ENCODE measurements around the gene SHOC2. TPM values are rescaled to one million over a fixed set of nuclear protein-coding genes. Genes with fewer than 3 reads are reported as not detected.

SHOC2 gene
- total and polyA plus RNA-seq, 9 donors, result 23.6 to 32.0 (median 28.3) TPM

- Histone ChIP-seq H3K4me3 (ENCODE audit: low read length) (no peak overlapping the region), H3K9me3 (replicated peaks; ENCODE audit: control insufficient read depth, low read depth, low read length) (no peaks in the 10 kb centered on the region), H3K36me3 (ENCODE audit: control insufficient read depth, insufficient read depth, low read length) (peaks cover 13% of the 10 kb centered on the region), H3K27ac (ENCODE audit: low read length) (no peak overlapping the region), H3K4me1 (ENCODE audit: control insufficient read depth, insufficient read depth, low read length) (peaks cover 2% of the 10 kb centered on the region), H3K27me3 (ENCODE audit: control insufficient read depth, insufficient read depth, low read length) (no peaks in the 10 kb centered on the region)
- WGBS (ENCODE audit: insufficient coverage), result 67% methylated on average over 2 of the region's 3 CpGs
- DNase-seq, result no peak
These were observed 39.4 kb upstream of the SHOC2 start for GRCh38 chr10:110880012-110880411.

- peaks cover 14% of the 10 kb centered on the region for H3K36me3 ChIP-seq (ENCODE audit: control insufficient read depth, insufficient read depth, low read length)
- no peak for DNase-seq
These were observed 38.2 kb upstream of the SHOC2 start for GRCh38 chr10:110881247-110881646.

GRCh38 chr10:110881905-110882304, 37.5 kb upstream of the SHOC2 start:
- no peak for DNase-seq
- H3K4me3 ChIP-seq (ENCODE audit: low read length), result no peak overlapping the region
- H3K36me3 ChIP-seq (ENCODE audit: control insufficient read depth, insufficient read depth, low read length), result peaks cover 14% of the 10 kb centered on the region
- no peak overlapping the region for H3K27ac ChIP-seq (ENCODE audit: low read length)
- H3K27me3 ChIP-seq (ENCODE audit: control insufficient read depth, insufficient read depth, low read length), result no peaks in the 10 kb centered on the region
- no CpG with 5 or more reads among the region's 4 CpGs for WGBS (ENCODE audit: insufficient coverage)
- H3K4me1 ChIP-seq (ENCODE audit: control insufficient read depth, insufficient read depth, low read length), result no peaks in the 10 kb centered on the region
- no peaks in the 10 kb centered on the region for H3K9me3 ChIP-seq (replicated peaks; ENCODE audit: control insufficient read depth, low read depth, low read length)

More at GRCh38 chr10:110881247-110881646, 38.2 kb upstream of the SHOC2 start:
- no peaks in the 10 kb centered on the region for H3K27me3 ChIP-seq (ENCODE audit: control insufficient read depth, insufficient read depth, low read length)
- H3K4me1 ChIP-seq (ENCODE audit: control insufficient read depth, insufficient read depth, low read length), result no peaks in the 10 kb centered on the region
- H3K9me3 ChIP-seq (replicated peaks; ENCODE audit: control insufficient read depth, low read depth, low read length), result no peaks in the 10 kb centered on the region
- no peak overlapping the region for H3K4me3 ChIP-seq (ENCODE audit: low read length)
- H3K27ac ChIP-seq (ENCODE audit: low read length), result no peak overlapping the region
- WGBS (ENCODE audit: insufficient coverage), result 96% methylated on average over 7 of the region's 9 CpGs

GRCh38 chr10:110883924-110884323, 35.5 kb upstream of the SHOC2 start:
- no peak overlapping the region for H3K27ac ChIP-seq (ENCODE audit: low read length)
- H3K36me3 ChIP-seq (ENCODE audit: control insufficient read depth, insufficient read depth, low read length), result peaks cover 13% of the 10 kb centered on the region
- H3K27me3 ChIP-seq (ENCODE audit: control insufficient read depth, insufficient read depth, low read length), result no peaks in the 10 kb centered on the region
- no peaks in the 10 kb centered on the region for H3K9me3 ChIP-seq (replicated peaks; ENCODE audit: control insufficient read depth, low read depth, low read length)
- DNase-seq, result no peak
- no peaks in the 10 kb centered on the region for H3K4me1 ChIP-seq (ENCODE audit: control insufficient read depth, insufficient read depth, low read length)
- H3K4me3 ChIP-seq (ENCODE audit: low read length), result no peak overlapping the region
- WGBS (ENCODE audit: insufficient coverage), result 89% methylated on average over 5 of the region's 10 CpGs

GRCh38 chr10:110885932-110886674, 33.3 kb upstream of the SHOC2 start:
- WGBS (ENCODE audit: insufficient coverage), result 90% methylated on average over 1 of the region's 5 CpGs
- H3K36me3 ChIP-seq (ENCODE audit: control insufficient read depth, insufficient read depth, low read length), result peaks cover 18% of the 10 kb centered on the region
- H3K4me3 ChIP-seq (ENCODE audit: low read length), result no peak overlapping the region
- no peaks in the 10 kb centered on the region for H3K4me1 ChIP-seq (ENCODE audit: control insufficient read depth, insufficient read depth, low read length)
- H3K27ac ChIP-seq (ENCODE audit: low read length), result no peak overlapping the region
- DNase-seq, result no peak
- H3K9me3 ChIP-seq (replicated peaks; ENCODE audit: control insufficient read depth, low read depth, low read length), result no peaks in the 10 kb centered on the region
- H3K27me3 ChIP-seq (ENCODE audit: control insufficient read depth, insufficient read depth, low read length), result no peaks in the 10 kb centered on the region

GRCh38 chr10:110887560-110887959, 31.8 kb upstream of the SHOC2 start:
- Histone ChIP-seq H3K4me1 (ENCODE audit: control insufficient read depth, insufficient read depth, low read length) (no peaks in the 10 kb centered on the region), H3K36me3 (ENCODE audit: control insufficient read depth, insufficient read depth, low read length) (peaks cover 17% of the 10 kb centered on the region), H3K27me3 (ENCODE audit: control insufficient read depth, insufficient read depth, low read length) (no peaks in the 10 kb centered on the region), H3K4me3 (ENCODE audit: low read length) (no peak overlapping the region), H3K27ac (ENCODE audit: low read length) (no peak overlapping the region), H3K9me3 (replicated peaks; ENCODE audit: control insufficient read depth, low read depth, low read length) (no peaks in the 10 kb centered on the region)
- no peak for DNase-seq
- WGBS (ENCODE audit: insufficient coverage), result no CpG with 5 or more reads among the region's 1 CpG

GRCh38 chr10:110892602-110893288, 26.7 kb upstream of the SHOC2 start:
- WGBS (ENCODE audit: insufficient coverage), result no CpG with 5 or more reads among the region's 3 CpGs
- DNase-seq, result no peak
- no peak overlapping the region for H3K27ac ChIP-seq (ENCODE audit: low read length)
- H3K4me1 ChIP-seq (ENCODE audit: control insufficient read depth, insufficient read depth, low read length), result no peaks in the 10 kb centered on the region
- peaks cover 17% of the 10 kb centered on the region for H3K36me3 ChIP-seq (ENCODE audit: control insufficient read depth, insufficient read depth, low read length)
- no peaks in the 10 kb centered on the region for H3K27me3 ChIP-seq (ENCODE audit: control insufficient read depth, insufficient read depth, low read length)
- H3K9me3 ChIP-seq (replicated peaks; ENCODE audit: control insufficient read depth, low read depth, low read length), result no peaks in the 10 kb centered on the region
- no peak overlapping the region for H3K4me3 ChIP-seq (ENCODE audit: low read length)

GRCh38 chr10:110893559-110894179, 25.7 kb upstream of the SHOC2 start:
- Histone ChIP-seq H3K4me3 (ENCODE audit: low read length) (no peak overlapping the region), H3K27ac (ENCODE audit: low read length) (no peak overlapping the region), H3K9me3 (replicated peaks; ENCODE audit: control insufficient read depth, low read depth, low read length) (no peaks in the 10 kb centered on the region), H3K36me3 (ENCODE audit: control insufficient read depth, insufficient read depth, low read length) (peaks cover 20% of the 10 kb centered on the region), H3K27me3 (ENCODE audit: control insufficient read depth, insufficient read depth, low read length) (no peaks in the 10 kb centered on the region), H3K4me1 (ENCODE audit: control insufficient read depth, insufficient read depth, low read length) (no peaks in the 10 kb centered on the region)
- WGBS (ENCODE audit: insufficient coverage), result no CpG with 5 or more reads among the region's 4 CpGs
- DNase-seq, result peak; percentile 61

- no peaks in the 10 kb centered on the region for H3K9me3 ChIP-seq (replicated peaks; ENCODE audit: control insufficient read depth, low read depth, low read length)
- H3K36me3 ChIP-seq (ENCODE audit: control insufficient read depth, insufficient read depth, low read length), result peaks cover 16% of the 10 kb centered on the region
- no peak overlapping the region for H3K4me3 ChIP-seq (ENCODE audit: low read length)
- WGBS (ENCODE audit: insufficient coverage), result no CpG with 5 or more reads among the region's 1 CpG
- no peaks in the 10 kb centered on the region for H3K27me3 ChIP-seq (ENCODE audit: control insufficient read depth, insufficient read depth, low read length)
- DNase-seq, result no peak
- H3K4me1 ChIP-seq (ENCODE audit: control insufficient read depth, insufficient read depth, low read length), result no peaks in the 10 kb centered on the region
- H3K27ac ChIP-seq (ENCODE audit: low read length), result no peak overlapping the region
These were observed 22.2 kb upstream of the SHOC2 start for GRCh38 chr10:110897184-110897583.

- H3K27me3 ChIP-seq (ENCODE audit: control insufficient read depth, insufficient read depth, low read length), result no peaks in the 10 kb centered on the region
- H3K4me1 ChIP-seq (ENCODE audit: control insufficient read depth, insufficient read depth, low read length), result no peaks in the 10 kb centered on the region
- H3K36me3 ChIP-seq (ENCODE audit: control insufficient read depth, insufficient read depth, low read length), result peaks cover 21% of the 10 kb centered on the region
- H3K9me3 ChIP-seq (replicated peaks; ENCODE audit: control insufficient read depth, low read depth, low read length), result no peaks in the 10 kb centered on the region
- H3K4me3 ChIP-seq (ENCODE audit: low read length), result no peak overlapping the region
- no peak overlapping the region for H3K27ac ChIP-seq (ENCODE audit: low read length)
- DNase-seq, result no peak
These were observed 21.0 kb upstream of the SHOC2 start for GRCh38 chr10:110898391-110898790.

Data from muscle of leg (tissue), 11 donors.